SK-N-SH (cell line): ENCODE measurements around the gene LHX4. TPM values are rescaled to one million over a fixed set of nuclear protein-coding genes. Genes with fewer than 3 reads are reported as not detected.

Experiments used
- CTCF ChIA-PET: fragments of 300-600, 350-600 bp; formaldehyde crosslinking; extraction: SDS; loops from one replicate; lab custom pipeline; 2021; lab: Yijun Ruan, JAX
- POLR2A ChIA-PET: fragments of 350-600 bp; sonication (Branson Sonifier 250); formaldehyde crosslinking; extraction: SDS; loops from one replicate; lab custom pipeline; 2020; ENCODE audit warnings: antibody characterized with exemption, inconsistent platforms; lab: Yijun Ruan, JAX
- DNase-seq: peaks from one replicate; pipeline ENCODE4 v3.0.0; 2012
- H2AFZ ChIP-seq: fragments of 200-600 bp; sonication (generic); 2 replicates; pipeline ENCODE4 v1.8.1; 2016; ENCODE audit warnings: antibody characterized with exemption, mild to moderate bottlenecking, low read depth
- H3F3A ChIP-seq: fragments of 200-600 bp; sonication (generic); replicated peaks from 2 replicates; pipeline ENCODE3; 2016; ENCODE audit warnings: antibody characterized with exemption, mild to moderate bottlenecking; ENCODE audit not compliant: insufficient read depth
- H3K27ac ChIP-seq, 2 experiments: fragments of 200-500 bp in 1 of 2; fragments of 200-600 bp in 1 of 2; sonication (Bioruptor generic) in 1 of 2; sonication (generic), shearing (Covaris generic) in 1 of 2; 2 replicates each; pipeline versions ENCODE4 v1.5.1 to v1.6.1; 2014 to 2016; ENCODE audit warnings: low read depth in 2 of 2, inconsistent platforms in 1 of 2, low read length in 1 of 2, mild to moderate bottlenecking in 1 of 2, mixed read lengths in 1 of 2
- H3K27me3 ChIP-seq: fragments of 200-600 bp; sonication (generic), shearing (Covaris generic); 2 replicates; pipeline ENCODE4 v1.6.1; 2016; ENCODE audit warnings: mixed run types; ENCODE audit not compliant: insufficient read depth
- H3K36me3 ChIP-seq, 2 experiments: fragments of 200-500 bp in 1 of 2; fragments of 200-600 bp in 1 of 2; sonication (Bioruptor generic) in 1 of 2; sonication (generic) in 1 of 2; replicated peaks in 1 of 2; 2 replicates each; pipeline versions ENCODE3 to v1.5.1; 2014 to 2016; ENCODE audit warnings: low read length in 1 of 2, mild to moderate bottlenecking in 1 of 2; ENCODE audit not compliant: insufficient read depth in 2 of 2, control insufficient read depth in 1 of 2
- H3K4me1 ChIP-seq, 2 experiments: fragments of 200-500 bp in 1 of 2; fragments of 200-600 bp in 1 of 2; sonication (Bioruptor generic) in 1 of 2; sonication (generic), shearing (Covaris generic) in 1 of 2; 2 replicates each; pipeline versions ENCODE4 v1.5.1 to v1.6.1; 2014 to 2016; ENCODE audit warnings: low read depth in 1 of 2, low read length in 1 of 2, mixed run types in 1 of 2; ENCODE audit not compliant: insufficient read depth in 2 of 2, control insufficient read depth in 1 of 2
- H3K4me2 ChIP-seq: fragments of 200-600 bp; sonication (generic), shearing (Covaris generic); 2 replicates; pipeline ENCODE4 v1.6.1; 2017; ENCODE audit warnings: mixed run types
- H3K4me3 ChIP-seq, 2 experiments: fragments of 200-500 bp in 1 of 2; fragments of 200-600 bp in 1 of 2; sonication (Bioruptor generic) in 1 of 2; sonication (generic), shearing (Covaris generic) in 1 of 2; 2 replicates each; pipeline versions ENCODE4 v1.5.1 to v1.8.1; 2014 to 2016; ENCODE audit warnings: low read depth in 2 of 2, inconsistent platforms in 1 of 2, low read length in 1 of 2, mild to moderate bottlenecking in 1 of 2, mixed read lengths in 1 of 2, moderate library complexity in 1 of 2
- H3K79me2 ChIP-seq: fragments of 200-600 bp; sonication (generic); 2 replicates; pipeline ENCODE4 v1.8.1; 2017; ENCODE audit warnings: mild to moderate bottlenecking; ENCODE audit not compliant: insufficient read depth
- H3K9ac ChIP-seq: fragments of 200-600 bp; sonication (generic); 2 replicates; pipeline ENCODE4 v1.6.1; 2017; ENCODE audit warnings: mixed run types
- H3K9me2 ChIP-seq: fragments of 200-600 bp; sonication (generic); 2 replicates; pipeline ENCODE4 v1.6.1; 2017; ENCODE audit warnings: mixed run types
- H3K9me3 ChIP-seq: fragments of 200-600 bp; sonication (generic); 2 replicates; pipeline ENCODE4 v1.6.1; 2017; ENCODE audit warnings: mixed run types, mild to moderate bottlenecking, moderate library complexity
- H4K20me1 ChIP-seq: fragments of 200-600 bp; sonication (generic); 2 replicates; pipeline ENCODE4 v1.6.1; 2017; ENCODE audit warnings: mild to moderate bottlenecking, mixed run types; ENCODE audit not compliant: insufficient read depth
- CHD2 ChIP-seq: fragments of 150-350 bp; IDR thresholded peaks from 2 replicates; pipeline ENCODE4 v1.6.1; 2018; ENCODE audit warnings: low read length; ENCODE audit not compliant: partially characterized antibody
- FOSL2 ChIP-seq: IDR thresholded peaks from 2 replicates; pipeline ENCODE4 v1.4.0; 2012; ENCODE audit warnings: low read depth, mild to moderate bottlenecking, moderate library complexity, borderline replicate concordance
- GATA2 ChIP-seq: sonication (generic); formaldehyde crosslinking; IDR thresholded peaks from 2 replicates; pipeline ENCODE4 v1.5.0; 2020; ENCODE audit warnings: mild to moderate bottlenecking, missing genetic modification reagents
- NRF1 ChIP-seq: IDR thresholded peaks from 2 replicates; pipeline ENCODE4 v1.6.1; 2012; ENCODE audit warnings: low read depth, mild to moderate bottlenecking, low read length
- POLR2AphosphoS5 ChIP-seq: IDR thresholded peaks from 2 replicates; pipeline ENCODE4 v1.6.1; 2012; ENCODE audit warnings: low read depth, low read length
- RAD21 ChIP-seq: IDR thresholded peaks from 2 replicates; pipeline ENCODE4 v1.6.1; 2012; ENCODE audit warnings: mild to moderate bottlenecking, low read length
- RXRA ChIP-seq: IDR thresholded peaks from 2 replicates; pipeline ENCODE4 v1.4.0; 2012; ENCODE audit warnings: low read depth, mild to moderate bottlenecking, borderline replicate concordance
- TAF1 ChIP-seq: IDR thresholded peaks from 2 replicates; pipeline ENCODE4 v1.6.1; 2012; ENCODE audit warnings: low read depth, mild to moderate bottlenecking, low read length, moderate library complexity, borderline replicate concordance
- TCF12 ChIP-seq: IDR thresholded peaks from 2 replicates; pipeline ENCODE4 v1.4.0; 2012
- TEAD4 ChIP-seq: IDR thresholded peaks from 2 replicates; pipeline ENCODE4 v1.4.0; 2012; ENCODE audit warnings: mild to moderate bottlenecking, borderline replicate concordance; ENCODE audit not compliant: insufficient read depth
- ZBTB33 ChIP-seq: IDR thresholded peaks from 2 replicates; pipeline ENCODE4 v1.4.0; 2012; ENCODE audit warnings: low read depth, borderline replicate concordance
- WGBS: methylation state at CpG from one replicate; pipeline ENCODE4 v1.1.6; 2017; ENCODE audit warnings: low lambda C conversion rate; 5-methylcytosine and 5-hydroxymethylcytosine counted together
- polyA plus RNA-seq, 3 experiments: library from polyadenylated mRNA; depleted of rRNA; stranded (reverse); fragments of >200 nt; gene quantifications; 2 replicates each; pipeline ENCODE4 v1.2.3, GENCODE V29; 2012
- TF ChIP-seq, protein P1 (sequence below): IDR thresholded peaks from 2 replicates; pipeline ENCODE4 v1.6.1; 2012; ENCODE audit warnings: mild to moderate bottlenecking, low read depth, low read length, moderate library complexity
- TF ChIP-seq, protein P2 (sequence below): IDR thresholded peaks from 2 replicates; pipeline ENCODE4 v1.4.0; 2012; ENCODE audit warnings: low read depth, borderline replicate concordance

LHX4 gene
- polyA plus RNA-seq, 1 of the 3 experiments (the other 2 are of a cell fraction) = not detected

GRCh38 chr1:180193141-180194047 lies 36.7 kb upstream of the LHX4 start:
- Histone ChIP-seq H3F3A (no peaks in the 10 kb centered on the region), H3K79me2 (no peaks in the 10 kb centered on the region), H3K27me3 (no peaks in the 10 kb centered on the region), H3K27ac (no peak overlapping the region), H2AFZ (no peak overlapping the region), H3K9ac (no peak overlapping the region), H3K9me2 (no peaks in the 10 kb centered on the region), H3K4me3 (no peak overlapping the region), H3K4me1 (no peaks in the 10 kb centered on the region; a peak in 1 of 4 replicates), H3K9me3 (no peaks in the 10 kb centered on the region), H4K20me1 (no peaks in the 10 kb centered on the region), H3K4me2 (no peak overlapping the region), H3K36me3 (peaks cover 11 to 64% of the 10 kb centered on the region in 2 experiments)
- ChIA-PET POLR2A (no interaction called here), CTCF (interaction anchor here (0.8 to 2.1 kb wide), 3 partner anchors 13 to 284 kb away, joined by 3 to 6 read pairs (median 6); no protein-coding TSS in a partner anchor)
- peak; percentile 61 for DNase-seq
- WGBS = 88% methylated on average over 18 of the region's 18 CpGs
- TF ChIP-seq GATA2 (no peak), RAD21 (no peak), TCF12 (no peak), TEAD4 (no peak), TAF1 (no peak), FOSL2 (no peak), ZBTB33 (no peak), CHD2 (no peak), NRF1 (no peak), POLR2AphosphoS5 (no peak), RXRA (no peak)
- TF ChIP-seq, protein P1, sequence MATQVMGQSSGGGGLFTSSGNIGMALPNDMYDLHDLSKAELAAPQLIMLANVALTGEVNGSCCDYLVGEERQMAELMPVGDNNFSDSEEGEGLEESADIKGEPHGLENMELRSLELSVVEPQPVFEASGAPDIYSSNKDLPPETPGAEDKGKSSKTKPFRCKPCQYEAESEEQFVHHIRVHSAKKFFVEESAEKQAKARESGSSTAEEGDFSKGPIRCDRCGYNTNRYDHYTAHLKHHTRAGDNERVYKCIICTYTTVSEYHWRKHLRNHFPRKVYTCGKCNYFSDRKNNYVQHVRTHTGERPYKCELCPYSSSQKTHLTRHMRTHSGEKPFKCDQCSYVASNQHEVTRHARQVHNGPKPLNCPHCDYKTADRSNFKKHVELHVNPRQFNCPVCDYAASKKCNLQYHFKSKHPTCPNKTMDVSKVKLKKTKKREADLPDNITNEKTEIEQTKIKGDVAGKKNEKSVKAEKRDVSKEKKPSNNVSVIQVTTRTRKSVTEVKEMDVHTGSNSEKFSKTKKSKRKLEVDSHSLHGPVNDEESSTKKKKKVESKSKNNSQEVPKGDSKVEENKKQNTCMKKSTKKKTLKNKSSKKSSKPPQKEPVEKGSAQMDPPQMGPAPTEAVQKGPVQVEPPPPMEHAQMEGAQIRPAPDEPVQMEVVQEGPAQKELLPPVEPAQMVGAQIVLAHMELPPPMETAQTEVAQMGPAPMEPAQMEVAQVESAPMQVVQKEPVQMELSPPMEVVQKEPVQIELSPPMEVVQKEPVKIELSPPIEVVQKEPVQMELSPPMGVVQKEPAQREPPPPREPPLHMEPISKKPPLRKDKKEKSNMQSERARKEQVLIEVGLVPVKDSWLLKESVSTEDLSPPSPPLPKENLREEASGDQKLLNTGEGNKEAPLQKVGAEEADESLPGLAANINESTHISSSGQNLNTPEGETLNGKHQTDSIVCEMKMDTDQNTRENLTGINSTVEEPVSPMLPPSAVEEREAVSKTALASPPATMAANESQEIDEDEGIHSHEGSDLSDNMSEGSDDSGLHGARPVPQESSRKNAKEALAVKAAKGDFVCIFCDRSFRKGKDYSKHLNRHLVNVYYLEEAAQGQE = no peak
- TF ChIP-seq, protein P2, sequence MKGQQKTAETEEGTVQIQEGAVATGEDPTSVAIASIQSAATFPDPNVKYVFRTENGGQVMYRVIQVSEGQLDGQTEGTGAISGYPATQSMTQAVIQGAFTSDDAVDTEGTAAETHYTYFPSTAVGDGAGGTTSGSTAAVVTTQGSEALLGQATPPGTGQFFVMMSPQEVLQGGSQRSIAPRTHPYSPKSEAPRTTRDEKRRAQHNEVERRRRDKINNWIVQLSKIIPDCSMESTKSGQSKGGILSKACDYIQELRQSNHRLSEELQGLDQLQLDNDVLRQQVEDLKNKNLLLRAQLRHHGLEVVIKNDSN = no peak
